NCI-H69 (cell line): Measurements from ENCODE around the gene MIPEP.
A peak's percentile ranks its signal among the peaks of the same experiment; 100 is the strongest.

Experiments
- DNase-seq: peaks from one replicate; lab custom pipeline; 2025; lab: John Stamatoyannopoulos, UW

MIPEP gene

DNA sequence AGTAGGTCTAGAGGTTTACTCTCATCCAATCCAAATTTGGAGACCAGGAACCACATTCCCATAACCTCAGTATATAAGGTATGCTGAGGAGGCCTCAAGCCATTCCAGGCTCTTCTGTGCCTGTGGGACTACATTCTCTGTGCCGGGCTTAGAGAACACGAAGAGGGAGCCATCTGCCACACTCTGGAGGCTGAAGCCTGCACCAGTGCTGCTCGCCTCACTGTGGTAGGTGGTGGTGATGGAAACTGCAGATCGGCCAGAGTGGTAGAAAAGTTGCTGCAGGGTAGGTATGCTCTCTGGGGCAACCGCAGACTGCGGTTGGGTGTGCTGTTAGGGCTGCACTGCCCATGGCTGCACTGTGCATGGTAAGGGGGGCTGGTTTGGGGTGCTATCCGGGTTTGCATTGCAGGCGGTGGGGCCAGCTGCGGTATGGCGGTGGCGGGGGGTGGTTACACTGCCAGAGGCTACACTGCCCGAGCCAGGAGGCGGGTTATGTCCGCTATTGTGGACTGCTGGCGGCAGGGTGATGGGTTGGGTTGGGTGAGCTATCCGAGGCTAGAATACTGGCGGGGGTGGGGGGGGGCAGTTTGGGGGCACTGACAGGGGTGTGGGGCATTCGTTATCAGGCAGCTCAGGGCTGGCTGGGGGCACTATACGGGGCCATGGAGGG, 174.0 kb downstream of the MIPEP start:
- DNase-seq, result no peak

DNA sequence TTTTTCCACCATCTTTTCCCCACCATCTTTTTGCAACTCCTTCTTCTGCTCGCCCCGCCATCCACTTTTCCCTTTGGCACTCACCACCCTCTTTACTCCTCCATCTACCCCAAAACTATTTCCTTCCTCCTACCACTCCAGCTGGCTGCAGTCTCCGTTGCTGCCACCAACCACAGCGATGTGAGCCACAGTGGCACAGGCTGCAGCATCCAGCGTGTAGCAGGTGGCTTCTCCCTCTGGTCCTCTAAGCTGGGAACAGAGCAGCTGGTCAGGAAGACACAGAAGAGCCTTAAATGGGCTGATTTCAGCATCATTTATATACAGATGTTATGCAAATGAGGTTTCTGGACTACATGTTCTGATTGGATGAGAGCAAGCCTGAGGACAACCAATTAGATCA, 174.5 kb downstream of the MIPEP start:
- no peak for DNase-seq

GRCh38 chr13:23711355-23711754, 177.8 kb downstream of the MIPEP start:
- no peak for DNase-seq

DNA sequence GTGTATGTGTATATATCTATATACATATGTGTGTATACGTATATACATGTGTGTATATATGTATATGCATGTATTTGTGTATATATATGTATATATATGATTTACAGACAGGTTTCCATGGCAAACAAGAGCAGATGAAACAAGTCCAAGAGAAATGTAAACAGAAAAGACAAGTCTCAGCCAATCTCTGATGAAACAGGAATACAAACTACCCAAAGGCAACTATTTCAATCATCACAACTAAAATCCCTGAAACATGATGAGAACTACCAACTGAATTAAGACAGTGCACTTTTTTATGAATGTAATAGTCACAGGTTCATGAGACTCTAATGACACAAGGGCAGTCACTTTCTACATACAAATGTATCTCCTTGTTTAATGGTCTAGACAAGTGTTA, 178.8 kb downstream of the MIPEP start:
- no peak for DNase-seq

DNA sequence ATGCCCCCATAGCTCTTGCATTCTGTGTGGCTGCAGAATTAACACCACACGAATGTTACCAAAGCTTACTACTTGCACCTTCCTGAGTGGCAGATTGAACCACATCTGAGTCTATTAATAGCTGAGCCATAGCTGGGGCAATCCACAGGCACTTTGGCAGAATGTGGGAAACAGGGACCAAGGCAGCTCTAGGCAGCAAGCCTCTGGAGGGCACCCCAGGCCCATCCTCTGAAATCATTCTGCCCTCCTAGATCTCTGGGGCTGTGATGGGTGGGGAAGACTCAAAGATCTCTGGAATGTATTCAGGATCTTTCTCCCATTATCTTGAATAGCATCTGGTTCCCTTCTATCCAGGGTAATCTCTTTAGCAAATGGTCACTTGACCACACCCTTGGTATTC, 179.7 kb downstream of the MIPEP start:
- peak; percentile 35 for DNase-seq

DNA sequence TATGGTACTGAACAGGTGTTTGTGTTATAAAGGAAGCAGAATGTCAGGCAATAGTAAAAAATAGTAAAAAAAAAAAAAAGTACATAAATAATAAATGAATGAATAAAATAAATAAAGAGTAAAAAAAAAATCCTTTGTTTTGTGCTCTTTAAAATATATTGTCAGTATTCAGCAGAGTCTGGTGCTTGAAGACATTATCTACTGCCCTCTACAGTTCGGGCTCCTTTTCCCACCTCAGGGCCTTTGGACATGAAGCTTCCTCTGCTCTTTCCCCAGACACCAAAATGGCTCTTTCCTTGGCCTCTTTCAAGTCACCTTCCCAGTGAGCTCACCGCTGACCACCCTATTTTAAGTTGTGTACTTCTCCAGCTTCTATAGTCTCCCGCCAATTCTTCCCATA, 181.5 kb downstream of the MIPEP start:
- DNase-seq, result peak; percentile 38

GRCh38 chr13:23705583-23705982, 183.6 kb downstream of the MIPEP start:
- no peak for DNase-seq

DNA sequence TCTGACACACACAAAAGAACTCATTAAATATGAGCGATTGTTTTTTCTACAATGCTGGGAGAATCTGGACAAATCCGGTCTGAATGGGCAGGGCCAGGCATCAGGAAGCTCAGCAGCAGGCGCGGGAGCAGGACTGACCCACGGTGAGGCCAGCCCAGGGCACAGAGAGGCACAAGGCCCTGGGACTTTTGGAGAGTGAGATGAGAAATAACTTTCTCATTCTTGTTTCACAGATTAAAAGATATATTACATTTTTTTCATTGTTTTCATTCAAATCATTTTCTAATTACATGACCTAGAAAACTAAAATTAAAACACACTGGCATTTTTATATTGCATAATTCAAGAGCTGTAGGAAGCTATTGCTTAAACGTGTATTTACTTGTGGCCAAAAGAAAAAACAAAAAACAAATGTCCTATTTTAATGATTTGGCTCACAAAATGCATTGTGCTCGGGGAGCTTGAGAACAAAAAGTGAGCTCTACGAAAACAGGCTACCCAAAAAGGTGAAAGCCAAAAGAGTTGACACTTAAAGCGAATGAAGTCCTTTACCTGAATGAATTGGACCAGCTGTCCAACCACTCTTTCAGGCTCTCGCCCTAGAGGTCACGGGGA, 185.8 kb downstream of the MIPEP start:
- peak; percentile 6 for DNase-seq

GRCh38 chr13:23701636-23702035, 187.6 kb downstream of the MIPEP start:
- DNase-seq, result no peak

DNA sequence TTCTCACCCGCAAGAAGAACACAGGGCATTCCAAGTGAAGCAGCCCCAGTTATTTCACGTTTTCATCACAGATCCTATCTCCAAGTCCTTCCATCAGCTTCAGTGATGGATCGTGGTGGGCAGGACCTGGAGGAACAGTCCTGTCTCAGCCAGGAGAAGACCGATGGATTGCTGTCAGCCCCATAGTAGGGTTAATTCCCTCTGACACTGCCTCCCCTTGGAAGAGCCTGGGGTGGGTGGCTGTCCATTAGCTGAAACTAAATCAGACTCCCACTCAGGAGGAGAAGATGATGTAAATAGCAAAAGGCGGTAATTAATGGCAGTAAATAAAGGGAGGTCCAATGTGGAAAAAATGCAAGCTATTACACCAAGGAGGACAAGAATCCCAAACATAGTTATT, 188.0 kb downstream of the MIPEP start:
- DNase-seq, result no peak

DNA sequence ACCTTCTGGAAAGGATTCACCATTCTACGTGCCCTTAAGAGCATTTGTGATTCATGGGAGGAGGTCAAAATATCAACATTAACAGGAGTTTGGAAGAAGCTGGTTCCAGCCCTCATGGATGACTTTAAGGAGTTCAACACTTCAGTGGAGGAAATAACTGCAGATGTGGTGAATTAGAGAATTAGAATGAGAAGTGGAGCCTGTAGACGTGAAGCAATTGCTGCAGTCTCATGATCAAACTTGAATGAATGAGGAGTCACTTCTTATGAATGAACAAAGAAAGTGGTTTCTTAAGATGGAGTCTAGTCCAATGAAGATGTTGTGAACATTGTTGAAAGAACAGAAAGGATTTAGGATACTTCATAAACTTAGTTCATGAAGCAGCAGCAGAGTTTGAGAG, 189.9 kb downstream of the MIPEP start:
- DNase-seq, result no peak

GRCh38 chr13:23697772-23698313, 191.4 kb downstream of the MIPEP start:
- DNase-seq, result no peak

- no peak for DNase-seq
These were observed 192.6 kb downstream of the MIPEP start for GRCh38 chr13:23696610-23697009.

DNA sequence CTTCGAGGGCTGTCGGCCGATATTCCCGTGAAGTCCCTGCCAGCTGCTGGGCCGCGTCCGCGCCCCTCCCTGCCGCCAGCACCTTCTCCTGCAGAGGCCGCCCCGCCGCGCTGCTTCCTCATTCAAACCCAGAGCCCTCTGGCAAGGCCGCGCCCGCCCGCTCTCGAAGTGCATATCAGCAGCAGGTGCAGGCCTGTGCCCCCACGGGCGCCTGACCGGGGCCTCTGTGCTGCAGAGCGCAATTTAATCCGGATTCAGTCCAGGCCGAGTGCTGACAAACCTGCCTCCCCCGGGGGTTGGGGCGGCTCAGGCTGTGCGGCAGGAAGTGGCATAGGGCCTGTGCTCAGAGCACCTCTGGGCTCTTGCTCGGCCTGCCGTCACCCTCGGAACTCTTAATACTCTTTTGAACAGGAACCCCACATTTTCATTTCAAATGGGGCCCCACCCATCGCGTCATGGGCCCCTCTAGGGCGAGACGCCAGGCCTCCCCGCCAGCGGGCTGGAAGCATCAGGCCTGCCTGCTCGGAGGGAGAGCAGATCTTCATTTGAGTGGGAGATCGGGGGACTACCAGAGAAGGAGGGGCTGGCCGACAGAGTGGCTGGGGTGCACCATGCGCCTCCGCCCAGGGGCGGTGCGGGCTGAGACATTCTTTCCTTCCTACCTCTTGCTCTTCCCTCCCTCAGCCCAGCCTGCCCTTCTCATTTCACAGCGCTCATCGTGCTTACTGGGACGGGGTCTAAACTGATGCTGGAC, 193.3 kb downstream of the MIPEP start:
- no peak for DNase-seq

GRCh38 chr13:23695196-23695595, 194.0 kb downstream of the MIPEP start:
- DNase-seq, result no peak

- DNase-seq, result no peak
These were observed 196.4 kb downstream of the MIPEP start for GRCh38 chr13:23692816-23693215.

- peak; percentile 5 for DNase-seq
These were observed 198.5 kb downstream of the MIPEP start for GRCh38 chr13:23690668-23691067.

- no peak for DNase-seq
These were observed 200.9 kb downstream of the MIPEP start for GRCh38 chr13:23688336-23688735.

DNA sequence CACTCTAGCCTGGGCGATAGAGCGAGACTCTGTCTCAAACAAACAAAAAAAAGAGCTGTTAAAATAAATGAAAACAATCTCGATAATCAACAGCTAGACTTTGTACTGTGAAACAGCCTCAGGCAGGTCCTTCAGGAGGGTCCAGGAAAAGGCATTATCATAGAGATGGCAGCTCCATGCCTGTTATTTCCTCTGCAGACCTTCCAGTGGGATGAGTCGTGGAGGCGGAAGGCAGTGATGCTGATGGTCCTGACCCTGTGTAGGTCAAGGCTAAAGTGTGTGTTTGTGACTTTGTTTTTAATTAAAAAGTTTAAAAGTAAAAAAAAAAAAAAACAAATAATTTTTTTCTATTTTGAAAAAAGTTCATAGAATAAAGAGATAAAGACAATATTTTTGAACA, 201.6 kb downstream of the MIPEP start:
- DNase-seq, result no peak

- DNase-seq, result no peak
These were observed 202.3 kb downstream of the MIPEP start for GRCh38 chr13:23686948-23687347.

- DNase-seq, result no peak
These were observed 203.8 kb downstream of the MIPEP start for GRCh38 chr13:23685416-23685815.

DNA sequence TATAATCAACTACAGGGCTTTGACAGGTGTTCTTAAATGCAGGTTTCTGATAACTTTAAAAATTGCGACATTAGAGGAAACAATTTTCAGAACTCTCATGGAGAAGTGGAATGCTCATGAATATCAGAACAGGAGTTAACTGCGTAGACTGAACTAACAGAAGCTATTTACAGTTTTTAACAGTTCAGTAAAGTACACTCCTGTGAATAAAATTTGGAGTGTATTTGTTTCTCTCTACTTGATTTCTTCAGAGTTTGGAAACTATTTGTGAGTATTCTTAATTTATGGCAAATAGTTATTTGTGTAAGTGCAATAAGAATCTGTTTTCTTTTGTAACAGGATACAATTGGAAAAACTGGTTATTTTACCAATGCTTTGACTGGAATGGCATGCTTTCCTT, 204.6 kb downstream of the MIPEP start:
- no peak for DNase-seq

- no peak for DNase-seq
These were observed 206.1 kb downstream of the MIPEP start for GRCh38 chr13:23683084-23683483.
